B cell (primary cell): Measurements from ENCODE around the gene SUGP1. TPM values are rescaled to one million over a fixed set of nuclear protein-coding genes. Genes with fewer than 3 reads are reported as not detected.
"Not testable (repeated sequence)": the region's sequence is repeated elsewhere in the genome, so short reads cannot be mapped to it uniquely, and the experiment has no call there.

Source experiments
- ATAC-seq: fragments of 200-7000 bp; cut with Tn5 transposase; one replicate; pipeline ENCODE4 v1.10.0; 2021; ENCODE audit warnings: low read depth, mild to moderate bottlenecking, moderate number of reproducible peaks, moderate library complexity
- CTCF ChIA-PET: fragments of 350-600 bp; sonication (Branson Sonifier 250); formaldehyde crosslinking; loops from one replicate; lab custom pipeline; 2021; ENCODE audit warnings: antibody characterized with exemption, inconsistent platforms; lab: Charles Lee
- POLR2A ChIA-PET: fragments of 350-600 bp; sonication (Branson Sonifier 250); formaldehyde crosslinking; loops from one replicate; lab custom pipeline; 2021; ENCODE audit warnings: antibody characterized with exemption; lab: Charles Lee
- DNase-seq: peaks from one replicate; pipeline ENCODE4 v3.0.0; 2013
- H2AFZ ChIP-seq: 2 replicates; pipeline ENCODE4 v1.6.1; 2012; ENCODE audit warnings: mild to moderate bottlenecking, low read depth, low read length; ENCODE audit not compliant: insufficient read depth, poor library complexity, severe bottlenecking
- H3K27ac ChIP-seq, 2 donors: 1 replicate in 1 of 2; 2 replicates in 1 of 2; pipeline ENCODE4 v1.5.1; 2012 to 2013; ENCODE audit warnings: low read length in 2 of 2, mild to moderate bottlenecking in 2 of 2, moderate library complexity in 1 of 2
- H3K27me3 ChIP-seq, 4 experiments: fragments of 200-600 bp in 1 of 4; sonication (generic) in 1 of 4; replicated peaks in 1 of 4; 1 replicate in 2 of 4; 2 replicates in 2 of 4; pipeline versions ENCODE4 v1.6.1 to v1.7.0; 2013 to 2016; ENCODE audit warnings: low read length in 3 of 4, mild to moderate bottlenecking in 2 of 4, mixed read lengths in 1 of 4, moderate library complexity in 1 of 4; ENCODE audit not compliant: insufficient read depth in 4 of 4, control insufficient read depth in 3 of 4; ENCODE audit errors: control extremely low read depth in 1 of 4
- H3K36me3 ChIP-seq, 2 experiments: replicated peaks in 1 of 2; 1 replicate in 1 of 2; 2 replicates in 1 of 2; pipeline versions ENCODE4 v1.6.1 to v1.7.1; 2013; ENCODE audit warnings: low read length in 1 of 2; ENCODE audit not compliant: insufficient read depth in 2 of 2, control insufficient read depth in 1 of 2; ENCODE audit errors: control extremely low read depth in 1 of 2, extremely low read depth in 1 of 2
- H3K4me1 ChIP-seq, 2 donors: fragments of 200-600 bp in 1 of 2; sonication (generic) in 1 of 2; 1 replicate in 1 of 2; 2 replicates in 1 of 2; pipeline versions ENCODE4 v1.5.1 to v1.6.1; 2013 to 2017; ENCODE audit warnings: low read length in 2 of 2; ENCODE audit not compliant: control insufficient read depth in 2 of 2, insufficient read depth in 2 of 2
- H3K4me2 ChIP-seq: replicated peaks from 2 replicates; pipeline ENCODE3; 2012; ENCODE audit warnings: mild to moderate bottlenecking, low read depth, low read length; ENCODE audit not compliant: poor library complexity, severe bottlenecking
- H3K4me3 ChIP-seq, 5 experiments: fragments of 200-600 bp in 1 of 5; sonication (generic) in 1 of 5; 1 replicate in 3 of 5; 2 replicates in 2 of 5; pipeline versions ENCODE4 v1.5.1 to v1.7.0; 2011 to 2016; ENCODE audit warnings: low read length in 4 of 5, mild to moderate bottlenecking in 4 of 5, low read depth in 2 of 5, control low read depth in 1 of 5, moderate library complexity in 1 of 5; ENCODE audit not compliant: insufficient read depth in 1 of 5; ENCODE audit errors: control extremely low read depth in 1 of 5, extremely low read depth in 1 of 5
- H3K79me2 ChIP-seq: fragments of 200-600 bp; sonication (generic); one replicate; pipeline ENCODE4 v1.6.0; 2016; ENCODE audit warnings: low read length; ENCODE audit not compliant: control insufficient read depth, insufficient read depth
- H3K9ac ChIP-seq: fragments of 200-600 bp; sonication (generic); 2 replicates; pipeline ENCODE4 v1.6.1; 2017; ENCODE audit warnings: mild to moderate bottlenecking, low read length, moderate library complexity
- H3K9me3 ChIP-seq, 3 donors: one replicate each; pipeline versions ENCODE4 v1.6.1 to v1.7.1; 2013; ENCODE audit warnings: low read length in 2 of 3; ENCODE audit not compliant: control insufficient read depth in 2 of 3, insufficient read depth in 1 of 3; ENCODE audit errors: control extremely low read depth in 1 of 3
- H4K20me1 ChIP-seq: 2 replicates; pipeline ENCODE4 v1.6.0; 2012; ENCODE audit warnings: mild to moderate bottlenecking, low read length; ENCODE audit not compliant: insufficient read depth, control insufficient read depth, poor library complexity, severe bottlenecking
- H3K27ac Mint-ChIP-seq: one replicate; pipeline ENCODE4 v1.8.0; 2021; ENCODE audit warnings: mixed read lengths
- H3K27me3 Mint-ChIP-seq: one replicate; pipeline ENCODE4 v1.8.0; 2021; ENCODE audit warnings: mixed read lengths
- H3K4me1 Mint-ChIP-seq: one replicate; pipeline ENCODE4 v1.8.0; 2021; ENCODE audit warnings: mixed read lengths
- H3K4me3 Mint-ChIP-seq: one replicate; pipeline ENCODE4 v1.8.0; 2021; ENCODE audit warnings: mixed read lengths
- H3K9me3 Mint-ChIP-seq: one replicate; pipeline ENCODE4 v1.8.0; 2022; ENCODE audit warnings: mixed read lengths; ENCODE audit not compliant: insufficient read depth
- CTCF ChIP-seq: fragments of 200-600 bp; IDR thresholded peaks from one replicate; pipeline ENCODE4 v1.8.0; 2022; ENCODE audit warnings: antibody characterized with exemption, mild to moderate bottlenecking
- EZH2 ChIP-seq: IDR thresholded peaks from 2 replicates; pipeline ENCODE4 v1.6.1; 2012; ENCODE audit warnings: borderline replicate concordance, low read depth, mild to moderate bottlenecking, moderate library complexity, low read length; ENCODE audit not compliant: insufficient read depth, poor library complexity, severe bottlenecking
- WGBS: methylation state at CpG from one replicate; pipeline ENCODE4 v1.1.5; 2013; ENCODE audit warnings: missing lambda C conversion rate; ENCODE audit not compliant: insufficient coverage; 5-methylcytosine and 5-hydroxymethylcytosine counted together
- intact Hi-C: fragments of 100-400 bp; cut with micrococcal nuclease; formaldehyde crosslinking; loops from one replicate; pipeline ENCODE4 v1.10.0; 2022
- polyA plus RNA-seq: library from polyadenylated mRNA; depleted of rRNA; stranded (reverse); fragments of >200 nt; gene quantifications from 2 replicates; pipeline ENCODE4 v1.2.3, GENCODE V29; 2012
- total RNA-seq, 2 donors: library from RNA; stranded (reverse); fragments of 120-200 nt in 1 of 2; gene quantifications; 1 replicate in 1 of 2; 2 replicates in 1 of 2; pipeline versions ENCODE4 v1.2.3 to v1.2.4, GENCODE V29; 2013 to 2022

The SUGP1 gene
- total and polyA plus RNA-seq, 2 donors (not counting 1 experiment from before 2014, with no cell fraction given) = 61.3 to 86.9 TPM

- intact Hi-C loops = no loop called here
- Histone ChIP-seq H3K36me3 (peaks cover 0 to 85% of the 10 kb centered on the region in 2 experiments), H3K9me3 (no peaks in the 10 kb centered on the region), H3K79me2 (no peaks in the 10 kb centered on the region), H3K4me2 (no peak overlapping the region), H3K4me1 (no peaks in the 10 kb centered on the region), H3K4me3 (no peak overlapping the region), H3K27ac (no peak overlapping the region), H3K27me3 (no peaks in the 10 kb centered on the region), H4K20me1 (peaks cover 10% of the 10 kb centered on the region), H2AFZ (no peak overlapping the region), H3K9ac (no peak overlapping the region)
- H3K9me3 Mint-ChIP-seq = no peaks in the 10 kb centered on the region
- 98% methylated on average over 8 of the region's 8 CpGs for WGBS
- ATAC-seq (no peak), DNase-seq (no peak)
- no peak overlapping the region for H3K27ac Mint-ChIP-seq
- no peaks in the 10 kb centered on the region for H3K4me1 Mint-ChIP-seq
- no peak overlapping the region for H3K4me3 Mint-ChIP-seq
- TF ChIP-seq EZH2 = no peak
- TF ChIP-seq CTCF = no peak
- no peaks in the 10 kb centered on the region for H3K27me3 Mint-ChIP-seq
- ChIA-PET POLR2A (no interaction called here), CTCF (interaction anchor here (1.0 to 1.1 kb wide), 2 partner anchors 10 to 12 kb away, joined by 3 read pairs; no protein-coding TSS in a partner anchor)
These were observed 32.5 kb upstream of the SUGP1 start for GRCh38 chr19:19352823-19353222.

- not testable (repeated sequence) for ATAC-seq, H3K27me3 Mint-ChIP-seq, H3K4me2 ChIP-seq
These were observed 30.4 kb upstream of the SUGP1 start for GRCh38 chr19:19350756-19351155.

More at GRCh38 chr19:19350756-19351155, 30.4 kb upstream of the SUGP1 start:
- H3K27me3 ChIP-seq, H3K4me3 Mint-ChIP-seq, DNase-seq, H3K27ac ChIP-seq, H4K20me1 ChIP-seq, H2AFZ ChIP-seq, H3K9me3 Mint-ChIP-seq, H3K27ac Mint-ChIP-seq, H3K79me2 ChIP-seq, H3K4me1 ChIP-seq, POLR2A ChIA-PET, H3K4me3 ChIP-seq, intact Hi-C loops, H3K9ac ChIP-seq, H3K4me1 Mint-ChIP-seq, H3K9me3 ChIP-seq: not testable (repeated sequence)
- peaks cover 0 to 88% of the 10 kb centered on the region in 2 experiments for H3K36me3 ChIP-seq
- WGBS = 91% methylated on average over 4 of the region's 8 CpGs
- CTCF ChIA-PET = interaction anchor here (0.6 to 1.1 kb wide), 3 partner anchors 11 to 604 kb away, joined by 3 to 5 read pairs (median 4); no protein-coding TSS in a partner anchor
